ENCODE data around the gene ASAP2.

DNA sequence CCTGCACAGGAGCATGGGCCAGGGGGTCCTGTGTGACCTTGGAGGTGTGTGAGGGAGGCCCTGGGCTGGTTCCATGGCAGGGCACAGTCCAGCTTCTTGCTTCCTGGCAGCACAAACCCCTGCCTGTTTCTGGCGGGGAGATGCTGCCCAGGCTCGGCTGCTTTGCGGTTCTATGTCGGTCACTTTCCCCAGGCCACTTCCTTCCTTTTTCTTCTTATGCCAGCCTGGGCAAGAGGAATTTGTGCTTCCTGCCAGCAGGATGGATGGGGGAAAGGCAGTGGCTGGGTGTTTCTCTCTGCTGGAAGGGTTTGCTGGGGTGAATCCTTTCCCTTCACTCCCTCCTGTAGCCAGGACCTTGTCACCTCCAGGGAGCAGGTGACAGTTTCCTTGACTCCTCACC is 24.3 kb downstream of the ASAP2 start:
- TF ChIP-seq, protein P1, sequence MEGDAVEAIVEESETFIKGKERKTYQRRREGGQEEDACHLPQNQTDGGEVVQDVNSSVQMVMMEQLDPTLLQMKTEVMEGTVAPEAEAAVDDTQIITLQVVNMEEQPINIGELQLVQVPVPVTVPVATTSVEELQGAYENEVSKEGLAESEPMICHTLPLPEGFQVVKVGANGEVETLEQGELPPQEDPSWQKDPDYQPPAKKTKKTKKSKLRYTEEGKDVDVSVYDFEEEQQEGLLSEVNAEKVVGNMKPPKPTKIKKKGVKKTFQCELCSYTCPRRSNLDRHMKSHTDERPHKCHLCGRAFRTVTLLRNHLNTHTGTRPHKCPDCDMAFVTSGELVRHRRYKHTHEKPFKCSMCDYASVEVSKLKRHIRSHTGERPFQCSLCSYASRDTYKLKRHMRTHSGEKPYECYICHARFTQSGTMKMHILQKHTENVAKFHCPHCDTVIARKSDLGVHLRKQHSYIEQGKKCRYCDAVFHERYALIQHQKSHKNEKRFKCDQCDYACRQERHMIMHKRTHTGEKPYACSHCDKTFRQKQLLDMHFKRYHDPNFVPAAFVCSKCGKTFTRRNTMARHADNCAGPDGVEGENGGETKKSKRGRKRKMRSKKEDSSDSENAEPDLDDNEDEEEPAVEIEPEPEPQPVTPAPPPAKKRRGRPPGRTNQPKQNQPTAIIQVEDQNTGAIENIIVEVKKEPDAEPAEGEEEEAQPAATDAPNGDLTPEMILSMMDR (IDR thresholded peaks at IDR 0.05), result no peak
- no peak for TF ChIP-seq POLR2A (IDR thresholded peaks at IDR 0.05)
